ENCODE results near the gene SETD5.

- TF ChIP-seq, protein P1, sequence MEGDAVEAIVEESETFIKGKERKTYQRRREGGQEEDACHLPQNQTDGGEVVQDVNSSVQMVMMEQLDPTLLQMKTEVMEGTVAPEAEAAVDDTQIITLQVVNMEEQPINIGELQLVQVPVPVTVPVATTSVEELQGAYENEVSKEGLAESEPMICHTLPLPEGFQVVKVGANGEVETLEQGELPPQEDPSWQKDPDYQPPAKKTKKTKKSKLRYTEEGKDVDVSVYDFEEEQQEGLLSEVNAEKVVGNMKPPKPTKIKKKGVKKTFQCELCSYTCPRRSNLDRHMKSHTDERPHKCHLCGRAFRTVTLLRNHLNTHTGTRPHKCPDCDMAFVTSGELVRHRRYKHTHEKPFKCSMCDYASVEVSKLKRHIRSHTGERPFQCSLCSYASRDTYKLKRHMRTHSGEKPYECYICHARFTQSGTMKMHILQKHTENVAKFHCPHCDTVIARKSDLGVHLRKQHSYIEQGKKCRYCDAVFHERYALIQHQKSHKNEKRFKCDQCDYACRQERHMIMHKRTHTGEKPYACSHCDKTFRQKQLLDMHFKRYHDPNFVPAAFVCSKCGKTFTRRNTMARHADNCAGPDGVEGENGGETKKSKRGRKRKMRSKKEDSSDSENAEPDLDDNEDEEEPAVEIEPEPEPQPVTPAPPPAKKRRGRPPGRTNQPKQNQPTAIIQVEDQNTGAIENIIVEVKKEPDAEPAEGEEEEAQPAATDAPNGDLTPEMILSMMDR (IDR thresholded peaks at IDR 0.05) = no peak
- no peak for TF ChIP-seq EZH2phosphoT487 (IDR thresholded peaks at IDR 0.05)
Observed at GRCh38 chr3:9441501-9442221, 44.2 kb downstream of the SETD5 start.

Measured in neural progenitor cell (in vitro differentiated cells).